Anterior cingulate cortex (tissue), 58 donors: Measurements from ENCODE around the gene DUS3L.

Experiments
- DNase-seq, 58 donors: peaks; one replicate each; lab custom pipeline; 2025; lab: John Stamatoyannopoulos, UW

Gene DUS3L, protein sequence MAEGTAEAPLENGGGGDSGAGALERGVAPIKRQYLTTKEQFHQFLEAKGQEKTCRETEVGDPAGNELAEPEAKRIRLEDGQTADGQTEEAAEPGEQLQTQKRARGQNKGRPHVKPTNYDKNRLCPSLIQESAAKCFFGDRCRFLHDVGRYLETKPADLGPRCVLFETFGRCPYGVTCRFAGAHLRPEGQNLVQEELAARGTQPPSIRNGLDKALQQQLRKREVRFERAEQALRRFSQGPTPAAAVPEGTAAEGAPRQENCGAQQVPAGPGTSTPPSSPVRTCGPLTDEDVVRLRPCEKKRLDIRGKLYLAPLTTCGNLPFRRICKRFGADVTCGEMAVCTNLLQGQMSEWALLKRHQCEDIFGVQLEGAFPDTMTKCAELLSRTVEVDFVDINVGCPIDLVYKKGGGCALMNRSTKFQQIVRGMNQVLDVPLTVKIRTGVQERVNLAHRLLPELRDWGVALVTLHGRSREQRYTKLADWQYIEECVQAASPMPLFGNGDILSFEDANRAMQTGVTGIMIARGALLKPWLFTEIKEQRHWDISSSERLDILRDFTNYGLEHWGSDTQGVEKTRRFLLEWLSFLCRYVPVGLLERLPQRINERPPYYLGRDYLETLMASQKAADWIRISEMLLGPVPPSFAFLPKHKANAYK

DNA sequence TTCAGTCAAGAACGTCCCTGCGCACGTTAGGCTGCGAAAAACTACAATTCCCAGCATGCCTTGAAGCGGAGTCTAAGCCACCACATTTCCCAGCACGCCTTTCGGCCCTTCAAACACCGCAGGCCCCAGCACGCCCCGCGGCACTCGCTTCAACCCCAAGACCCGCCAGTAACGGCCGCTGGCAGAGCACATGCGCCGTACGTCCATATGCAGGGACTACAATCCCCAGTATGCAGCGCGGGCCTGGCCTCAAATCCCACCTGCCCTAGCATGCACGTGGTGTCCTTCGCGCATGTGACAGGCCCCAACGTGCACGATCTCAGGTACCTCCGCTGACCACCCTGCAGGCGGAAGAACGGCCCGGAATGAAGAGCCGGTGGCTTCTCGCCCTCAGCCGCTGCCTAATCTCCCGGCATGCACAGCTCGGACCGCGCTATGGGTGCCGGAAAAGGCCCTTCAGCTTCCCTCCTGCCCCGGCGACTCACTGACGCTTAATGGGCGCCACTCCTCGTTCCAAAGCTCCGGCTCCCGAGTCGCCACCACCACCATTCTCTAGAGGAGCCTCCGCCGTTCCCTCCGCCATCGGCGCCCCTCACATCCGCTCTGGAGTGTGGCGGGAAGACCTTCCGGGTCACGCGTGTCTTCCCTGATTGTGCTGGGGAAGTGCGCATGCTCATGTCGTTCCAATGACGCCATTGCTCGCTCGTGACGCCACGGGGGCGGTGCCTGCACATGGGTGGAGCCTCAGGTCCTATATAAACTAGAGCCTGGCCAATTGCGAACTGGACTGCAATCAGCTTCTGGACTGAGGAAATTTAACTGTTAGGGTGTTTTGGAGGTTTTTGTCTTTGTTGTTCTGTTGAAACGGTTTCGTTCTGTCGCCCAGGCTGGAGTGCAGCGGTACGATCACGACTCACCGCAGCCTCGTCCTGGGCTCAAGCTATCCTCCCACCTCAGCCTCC, at the start of gene DUS3L:
Gene DUS3L, minus strand, starts transcription at position 605 of the 962 bp plus-strand sequence. Its CDS starts 22 bp downstream, at position 583.
- DNase-seq: peak; percentile 71 to 98 (median 95)

- no peak for DNase-seq
These were observed 48.4 kb upstream of the DUS3L start, which contains the start of gene FUT6 for GRCh38 chr19:5839065-5840017. TSS of gene FUT6 (minus strand) at chr19:5839702. CDS start at chr19:5832567, 7,135 bp downstream.

DNA sequence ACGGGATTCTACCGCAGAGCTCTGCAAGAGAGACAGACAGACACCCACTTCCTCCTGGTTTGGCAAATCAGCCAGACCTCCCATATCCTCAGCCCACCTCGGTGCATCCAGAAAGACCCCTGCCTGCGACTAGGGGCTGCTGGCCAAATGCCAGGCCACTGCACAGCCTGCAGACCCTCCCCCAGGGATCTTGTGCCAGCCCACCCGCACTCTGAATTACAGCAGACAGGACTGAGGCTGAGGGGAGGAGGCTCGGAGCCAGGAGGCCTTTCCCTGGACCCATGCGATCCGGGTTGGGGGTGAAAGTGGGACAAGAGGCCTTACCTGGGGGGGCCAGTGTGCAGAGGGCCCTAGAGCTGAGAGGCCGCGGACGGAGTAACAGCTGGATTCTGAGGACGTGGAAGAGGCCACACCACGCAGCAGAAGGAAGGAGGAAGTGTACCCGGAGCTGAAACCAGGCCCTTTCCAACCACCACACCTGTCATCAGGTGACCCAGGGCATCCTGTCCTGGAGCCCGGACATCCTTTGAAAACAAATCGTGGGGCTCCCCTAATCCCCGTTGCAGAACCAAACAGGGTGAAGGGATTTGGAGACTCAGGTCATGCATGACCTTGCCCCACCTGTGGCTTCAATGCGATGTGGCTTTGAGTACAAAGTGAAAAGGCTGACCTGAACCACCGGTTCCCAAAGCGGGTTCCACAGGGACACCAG, 47.5 kb upstream of the DUS3L start:
- DNase-seq: no peak

- no peak for DNase-seq
These were observed 46.9 kb upstream of the DUS3L start for GRCh38 chr19:5837761-5838352.

DNA sequence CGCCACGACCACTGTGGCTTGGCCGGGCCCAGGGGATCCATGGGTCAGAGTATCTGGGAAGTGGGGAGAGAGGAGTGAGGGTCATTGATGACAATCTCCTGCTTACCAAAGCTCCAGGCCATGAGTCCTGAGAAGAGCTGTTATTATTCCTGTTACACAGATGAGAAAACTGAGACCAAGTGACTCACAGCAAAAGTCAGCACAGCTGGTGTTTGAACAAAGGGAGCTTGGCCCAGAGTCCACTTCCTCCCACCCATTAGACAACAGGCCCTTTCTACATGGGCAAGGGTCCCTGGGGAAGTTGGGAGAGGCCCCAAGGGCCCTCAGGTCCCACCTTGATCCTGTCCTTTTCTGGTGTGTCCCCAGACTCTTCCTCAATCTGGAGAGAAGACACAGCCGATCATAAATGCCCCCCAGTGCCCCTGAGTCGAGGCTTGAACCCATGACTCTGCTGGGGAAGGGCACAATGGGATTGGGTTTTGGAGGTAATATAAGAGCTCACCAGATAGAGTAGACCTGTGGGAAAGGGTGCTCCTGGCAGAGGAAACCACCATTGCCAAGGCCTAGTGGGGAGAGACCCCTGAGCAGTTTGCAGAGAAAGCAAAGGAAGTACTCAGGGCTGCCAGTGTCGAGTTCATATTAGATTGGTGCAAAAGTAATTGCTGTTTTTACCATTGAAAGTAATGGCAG, 41.7 kb upstream of the DUS3L start:
- DNase-seq: no peak

DNA sequence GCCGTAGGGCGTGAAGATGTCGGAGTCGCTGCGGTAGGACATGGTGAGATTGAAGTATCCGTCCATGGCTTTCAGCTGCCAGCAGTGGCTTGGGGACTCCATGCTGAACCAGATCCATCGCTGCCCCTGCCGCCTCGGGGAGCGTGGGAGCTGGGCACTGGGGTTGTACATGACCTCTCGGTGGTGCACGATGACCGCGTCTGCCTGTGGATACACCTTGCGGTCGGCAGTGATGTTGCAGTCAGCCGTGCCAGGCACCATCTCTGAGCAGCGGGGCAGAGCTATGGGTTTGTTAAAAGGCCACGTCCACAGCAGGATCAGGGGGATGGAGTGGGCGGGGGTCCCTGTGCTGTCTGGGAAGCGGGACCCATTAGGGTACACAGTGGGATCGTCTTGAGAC, 41.1 kb upstream of the DUS3L start:
- DNase-seq: no peak

DNA sequence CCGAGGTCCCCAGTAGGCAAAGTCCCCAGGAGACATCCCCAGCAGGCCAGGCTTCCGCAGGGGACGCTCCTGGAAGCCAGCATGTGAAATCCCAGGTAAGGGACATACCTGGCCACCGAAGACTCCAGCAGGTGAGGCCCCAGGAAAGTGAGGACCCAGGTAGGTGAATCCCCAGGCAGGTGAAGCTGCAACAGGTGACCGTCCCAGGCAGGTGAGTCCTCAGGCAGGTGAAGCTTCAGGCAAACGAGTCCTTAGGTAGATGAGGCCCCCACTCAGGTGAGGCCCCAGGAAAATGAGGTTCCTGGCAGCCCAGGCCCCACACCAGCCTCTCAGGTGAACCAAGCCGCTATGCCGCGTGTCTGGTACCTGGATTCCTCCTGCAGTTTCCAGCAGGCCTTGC, 40.2 kb upstream of the DUS3L start:
- no peak for DNase-seq

GRCh38 chr19:5829567-5830310, 38.8 kb upstream of the DUS3L start:
- DNase-seq: no peak

DNA sequence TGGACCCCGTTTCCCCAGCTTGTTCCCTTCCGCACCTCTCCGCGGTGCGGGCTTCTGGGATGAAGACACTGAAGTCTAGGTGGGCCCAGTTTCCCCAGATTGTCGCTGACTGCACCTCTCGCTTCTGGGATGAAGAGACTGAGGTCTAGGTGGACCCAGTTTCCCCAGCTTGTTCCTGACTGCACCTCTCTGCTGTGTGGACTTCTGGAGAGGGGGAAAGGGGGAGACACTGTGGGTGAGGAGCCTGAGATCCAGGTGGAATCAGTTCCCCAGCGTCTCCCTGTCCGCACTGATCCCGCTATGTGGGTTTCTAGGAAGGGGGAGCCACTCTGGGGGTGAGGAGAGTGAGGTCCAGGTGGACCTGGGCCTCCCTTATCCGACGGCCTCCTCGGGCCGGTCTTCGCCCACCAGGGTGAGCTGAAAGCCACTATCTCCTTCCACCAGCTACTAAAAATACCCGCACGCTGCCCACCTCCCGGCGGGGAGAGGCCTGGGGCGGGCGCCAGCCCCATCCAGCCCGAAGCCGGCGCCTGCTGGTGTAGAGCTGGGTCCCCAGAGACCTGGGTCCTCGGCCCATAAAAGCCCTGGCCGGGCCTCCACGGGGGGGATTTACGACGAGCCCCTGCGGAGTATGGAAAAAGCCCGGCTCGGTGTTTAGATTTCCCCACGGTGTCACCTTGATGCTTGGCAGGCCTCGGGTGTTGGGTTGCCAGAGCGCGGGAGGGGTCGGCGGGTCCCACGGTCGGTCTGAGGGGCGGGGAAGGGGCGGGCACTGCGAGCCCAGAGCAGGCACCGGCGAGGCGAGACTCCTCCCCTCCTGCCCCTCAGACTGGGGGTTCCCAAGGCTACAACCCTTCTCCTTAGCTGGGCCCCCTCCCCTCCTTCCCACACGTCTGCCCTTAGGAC, 38.0 kb upstream of the DUS3L start:
- no peak for DNase-seq

DNA sequence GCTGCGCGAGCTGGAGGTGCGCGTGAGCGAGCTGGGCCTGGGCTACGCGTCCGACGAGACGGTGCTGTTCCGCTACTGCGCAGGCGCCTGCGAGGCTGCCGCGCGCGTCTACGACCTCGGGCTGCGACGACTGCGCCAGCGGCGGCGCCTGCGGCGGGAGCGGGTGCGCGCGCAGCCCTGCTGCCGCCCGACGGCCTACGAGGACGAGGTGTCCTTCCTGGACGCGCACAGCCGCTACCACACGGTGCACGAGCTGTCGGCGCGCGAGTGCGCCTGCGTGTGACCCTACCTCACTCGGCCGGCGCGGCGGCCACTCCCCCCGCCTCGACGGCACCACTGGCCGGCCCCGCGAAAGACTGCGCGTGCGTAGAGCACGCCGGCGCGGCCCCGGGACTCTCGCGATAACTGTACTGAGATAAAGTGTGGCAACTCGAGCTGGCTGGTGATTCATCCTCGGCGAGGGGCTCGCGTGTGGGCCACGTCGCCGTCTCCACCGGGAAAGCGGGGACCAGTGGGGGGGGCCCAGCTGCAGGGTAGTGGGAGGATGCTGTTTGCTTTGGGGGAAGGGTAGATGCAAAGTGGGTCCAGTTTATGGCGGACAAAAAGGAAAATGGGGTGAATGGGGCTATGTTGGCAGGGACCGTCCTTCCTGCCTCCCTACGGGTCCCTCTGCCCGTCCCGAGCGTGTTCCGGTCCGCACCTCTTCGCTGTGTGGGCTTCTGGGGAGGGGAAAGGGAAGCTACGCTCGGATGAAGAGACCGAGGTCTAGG, 37.1 kb upstream of the DUS3L start:
- DNase-seq: peak in 55 of 58 donors; percentile 20 to 82 (median 65)

DNA sequence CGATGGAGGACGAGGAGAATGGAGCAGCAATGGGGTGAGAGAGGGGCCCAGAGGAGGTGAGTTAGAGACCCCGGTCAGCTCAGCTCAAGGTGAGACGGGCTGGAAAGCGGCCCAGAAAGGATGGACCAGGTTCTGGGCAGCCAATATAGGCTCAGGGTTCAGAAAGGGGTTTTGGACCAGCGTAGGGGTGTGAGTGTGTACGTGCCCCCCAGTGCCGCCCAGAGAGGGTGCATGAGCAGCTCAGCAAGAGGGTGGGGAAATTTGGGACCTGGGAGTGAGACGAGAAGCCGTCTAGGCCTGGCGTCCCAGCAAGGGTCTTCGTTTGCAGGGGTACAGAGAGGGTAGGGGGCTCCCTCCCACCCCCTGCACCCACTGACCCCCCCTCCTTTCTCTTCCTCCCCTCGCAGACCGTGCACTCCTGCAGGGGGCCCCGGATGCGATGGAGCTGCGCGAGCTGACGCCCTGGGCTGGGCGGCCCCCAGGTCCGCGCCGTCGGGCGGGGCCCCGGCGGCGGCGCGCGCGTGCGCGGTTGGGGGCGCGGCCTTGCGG, 36.5 kb upstream of the DUS3L start:
- no peak for DNase-seq

GRCh38 chr19:5826531-5827341, 35.8 kb upstream of the DUS3L start:
- peak in 4 of 58 donors; percentile 0 to 19 (median 8) for DNase-seq

- DNase-seq: peak in 14 of 58 donors; percentile 1 to 64 (median 24)
These were observed 34.2 kb upstream of the DUS3L start for GRCh38 chr19:5825178-5825577.

DNA sequence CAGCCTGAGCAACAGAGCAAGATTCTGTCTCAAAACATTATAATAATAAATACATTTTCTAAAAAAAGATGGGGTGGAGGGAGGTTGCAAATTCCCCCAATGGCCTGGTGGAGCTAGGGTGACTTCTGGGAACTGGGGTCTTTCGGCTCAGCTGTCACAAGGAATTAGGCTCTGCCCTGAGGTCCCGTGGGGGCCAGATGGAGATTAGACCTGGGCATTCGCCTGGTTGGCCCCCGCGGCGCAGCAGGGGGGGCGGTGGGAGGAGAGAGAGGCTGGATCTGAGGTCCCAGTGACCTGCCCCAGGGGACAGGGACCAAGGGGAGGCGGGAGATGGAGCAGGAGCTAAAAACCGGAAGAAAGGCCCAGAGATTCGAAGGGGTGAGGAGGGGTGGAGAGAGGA, 33.8 kb upstream of the DUS3L start:
- no peak for DNase-seq
